ENCODE measurements around the gene FASTKD2.

DNA sequence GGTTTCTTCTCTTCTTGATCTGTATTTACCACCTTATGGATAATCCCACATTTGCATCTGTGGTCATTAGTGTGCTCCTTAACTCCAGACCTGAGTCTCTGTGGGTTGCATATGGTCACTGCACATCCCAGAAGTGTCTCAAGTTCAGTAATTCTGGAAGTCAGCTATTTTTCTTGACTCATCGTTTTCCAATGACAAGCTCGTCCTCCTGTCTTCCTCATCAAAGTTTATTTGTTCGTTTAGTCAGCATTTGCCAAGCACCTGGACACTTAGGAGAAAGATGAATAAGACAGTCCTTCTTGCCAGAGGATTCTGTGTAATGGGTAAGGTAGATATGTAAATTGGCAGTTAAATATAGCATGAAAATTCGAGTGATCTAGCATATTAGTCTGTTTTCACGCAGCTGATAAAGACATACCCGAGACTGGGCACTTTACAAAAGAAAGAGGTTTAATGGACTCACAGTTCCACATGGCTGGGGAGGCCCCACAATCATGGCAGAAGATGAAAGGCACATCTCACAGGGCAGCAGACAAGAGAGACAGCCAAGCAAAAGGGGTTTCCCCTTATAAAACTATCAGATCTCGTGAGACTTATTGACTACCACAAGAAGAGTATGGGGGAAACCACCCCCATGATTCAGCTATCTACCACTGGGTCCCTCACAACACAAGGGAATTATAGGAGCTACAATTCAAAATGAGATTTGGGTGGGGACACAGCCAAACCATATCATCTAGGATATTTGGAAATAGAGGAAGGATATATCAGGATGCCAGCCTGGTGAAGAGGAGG is 19.4 kb downstream of the FASTKD2 start:
- TF ChIP-seq EZH2 (IDR thresholded peaks at IDR 0.05; ENCODE audit: low read length, missing control alignments), result no peak
- TF ChIP-seq, protein P1, sequence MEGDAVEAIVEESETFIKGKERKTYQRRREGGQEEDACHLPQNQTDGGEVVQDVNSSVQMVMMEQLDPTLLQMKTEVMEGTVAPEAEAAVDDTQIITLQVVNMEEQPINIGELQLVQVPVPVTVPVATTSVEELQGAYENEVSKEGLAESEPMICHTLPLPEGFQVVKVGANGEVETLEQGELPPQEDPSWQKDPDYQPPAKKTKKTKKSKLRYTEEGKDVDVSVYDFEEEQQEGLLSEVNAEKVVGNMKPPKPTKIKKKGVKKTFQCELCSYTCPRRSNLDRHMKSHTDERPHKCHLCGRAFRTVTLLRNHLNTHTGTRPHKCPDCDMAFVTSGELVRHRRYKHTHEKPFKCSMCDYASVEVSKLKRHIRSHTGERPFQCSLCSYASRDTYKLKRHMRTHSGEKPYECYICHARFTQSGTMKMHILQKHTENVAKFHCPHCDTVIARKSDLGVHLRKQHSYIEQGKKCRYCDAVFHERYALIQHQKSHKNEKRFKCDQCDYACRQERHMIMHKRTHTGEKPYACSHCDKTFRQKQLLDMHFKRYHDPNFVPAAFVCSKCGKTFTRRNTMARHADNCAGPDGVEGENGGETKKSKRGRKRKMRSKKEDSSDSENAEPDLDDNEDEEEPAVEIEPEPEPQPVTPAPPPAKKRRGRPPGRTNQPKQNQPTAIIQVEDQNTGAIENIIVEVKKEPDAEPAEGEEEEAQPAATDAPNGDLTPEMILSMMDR (conservative IDR thresholded peaks at IDR 0.05 in 1 of 2, IDR thresholded peaks at IDR 0.05 in 1 of 2; ENCODE audit: low read depth in 1 of 2, low read length in 2 of 2), result no peak

All from fibroblast of lung (primary cell).